ENCODE data around the gene AK3.
"Not testable (repeated sequence)": the region's sequence is repeated elsewhere in the genome, so short reads cannot be mapped to it uniquely, and the experiment has no call there.

AK3 gene

DNA sequence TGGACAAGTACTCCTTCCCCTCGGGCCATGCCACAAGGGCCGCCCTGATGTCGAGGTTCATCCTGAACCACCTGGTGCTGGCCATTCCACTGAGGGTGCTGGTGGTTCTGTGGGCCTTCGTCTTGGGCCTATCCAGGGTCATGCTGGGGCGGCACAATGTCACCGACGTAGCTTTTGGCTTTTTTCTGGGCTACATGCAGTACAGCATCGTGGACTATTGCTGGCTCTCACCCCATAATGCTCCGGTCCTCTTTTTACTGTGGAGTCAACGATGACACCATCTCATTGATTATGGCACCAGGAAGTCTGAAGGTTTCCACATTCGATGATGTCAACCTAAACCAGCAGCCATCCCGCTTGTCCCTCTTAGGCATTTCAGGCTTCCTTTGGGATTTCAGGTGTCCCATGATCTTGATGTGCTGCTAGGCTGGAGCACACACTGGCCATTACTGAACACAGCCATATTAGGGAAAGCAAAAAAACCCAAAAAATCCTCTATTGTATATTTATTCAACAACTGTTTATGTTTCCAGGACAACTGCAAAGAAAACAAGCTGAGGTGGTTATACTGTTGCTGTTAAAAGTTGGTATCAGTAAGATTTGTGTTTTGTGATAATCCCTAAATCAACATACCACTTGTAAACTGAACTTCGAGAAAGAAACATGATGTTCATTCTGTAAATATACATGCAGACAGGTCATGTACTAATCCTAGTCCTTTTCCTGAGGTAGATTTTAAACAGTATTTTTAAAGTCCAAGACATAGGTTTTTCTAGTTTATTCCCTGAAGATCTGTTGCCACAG, 77.8 kb downstream of the AK3 start:
- no peak for DNase-seq

- DNase-seq, result peak; percentile 89
Measured at GRCh38 chr9:4662108-4662988, 78.7 kb downstream of the AK3 start, which contains the start of gene PLPP6. Gene PLPP6, plus strand, starts transcription at chr9:4662294. Its CDS starts 82 bp downstream, at chr9:4662376.

DNA sequence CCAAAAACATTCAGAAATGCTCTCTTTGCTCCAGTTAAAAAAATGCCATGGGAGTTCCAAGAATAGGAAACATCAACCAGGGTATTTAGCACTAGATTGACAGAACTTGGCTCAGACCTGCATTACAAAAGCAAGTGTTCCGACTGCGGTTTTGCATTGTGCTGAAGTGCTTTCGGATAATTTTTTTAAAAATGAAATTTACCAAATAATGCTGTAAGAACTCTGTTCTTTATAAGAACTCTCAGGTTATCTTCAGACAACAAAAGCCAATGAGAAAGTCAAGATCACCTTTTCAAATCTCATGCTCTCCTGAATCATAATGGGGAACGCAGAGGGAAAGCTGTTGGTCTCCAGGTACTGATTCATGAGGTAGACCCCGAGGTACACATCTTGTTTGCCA, 79.4 kb downstream of the AK3 start:
- no peak for DNase-seq

GRCh38 chr9:4661165-4661564, 79.8 kb downstream of the AK3 start:
- DNase-seq, result no peak

DNA sequence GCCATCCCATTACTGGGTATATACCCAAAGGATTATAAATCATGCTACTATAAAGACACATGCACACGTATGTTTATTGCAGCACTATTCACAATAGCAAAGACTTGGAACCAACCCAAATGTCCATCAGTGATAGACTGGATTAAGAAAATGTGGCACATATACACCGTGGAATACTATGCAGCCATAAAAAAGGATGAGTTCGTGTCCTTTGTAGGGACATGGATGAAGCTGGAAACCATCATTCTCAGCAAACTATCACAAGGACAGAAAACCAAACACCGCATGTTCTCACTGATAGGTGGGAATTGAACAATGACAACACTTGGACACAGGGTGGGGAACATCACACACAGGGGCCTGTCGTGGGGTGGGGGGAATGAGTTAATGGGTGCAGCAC, 80.3 kb downstream of the AK3 start:
- DNase-seq, result not testable (repeated sequence)

All from hematopoietic multipotent progenitor cell treated with erythropoietin and hydrocortisone succinate and interleukin-3 and kit ligand, for 6 days (in vitro differentiated cells).